Stimulated activated effector memory CD8-positive, alpha-beta T cell treated with anti-CD3 and anti-CD28 coated beads, Interleukin-12 subunit alpha, Interleukin-12 subunit beta, amount 100 ng/mL, for 72 hours (primary cell): Measurements from ENCODE around the gene XAGE2.
"Not testable (repeated sequence)": the region's sequence is repeated elsewhere in the genome, so short reads cannot be mapped to it uniquely, and the experiment has no call there.

ENCODE experiments used
- ATAC-seq: fragments of 150-1000 bp; cut with Tn5 transposase; 2 replicates; pipeline ENCODE4 v1.10.0; 2021
- DNase-seq, 2 donors: peaks; one replicate each; pipeline ENCODE4 v3.0.0; 2021 to 2022; ENCODE audit warnings: low spot score in 2 of 2
- H3K27ac Mint-ChIP-seq: one replicate; pipeline ENCODE4 v1.8.0; 2022; ENCODE audit warnings: mild to moderate bottlenecking, mixed read lengths
- H3K36me3 Mint-ChIP-seq: one replicate; pipeline ENCODE4 v1.8.0; 2022; ENCODE audit warnings: mild to moderate bottlenecking, mixed read lengths
- H3K4me1 Mint-ChIP-seq: one replicate; pipeline ENCODE4 v1.8.0; 2022; ENCODE audit warnings: mixed read lengths
- H3K4me3 Mint-ChIP-seq: one replicate; pipeline ENCODE4 v1.8.0; 2022; ENCODE audit warnings: mild to moderate bottlenecking, mixed read lengths
- H3K9me3 Mint-ChIP-seq: one replicate; pipeline ENCODE4 v1.8.0; 2022; ENCODE audit warnings: mixed read lengths

XAGE2 gene, protein sequence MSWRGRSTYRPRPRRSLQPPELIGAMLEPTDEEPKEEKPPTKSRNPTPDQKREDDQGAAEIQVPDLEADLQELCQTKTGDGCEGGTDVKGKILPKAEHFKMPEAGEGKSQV

DNA sequence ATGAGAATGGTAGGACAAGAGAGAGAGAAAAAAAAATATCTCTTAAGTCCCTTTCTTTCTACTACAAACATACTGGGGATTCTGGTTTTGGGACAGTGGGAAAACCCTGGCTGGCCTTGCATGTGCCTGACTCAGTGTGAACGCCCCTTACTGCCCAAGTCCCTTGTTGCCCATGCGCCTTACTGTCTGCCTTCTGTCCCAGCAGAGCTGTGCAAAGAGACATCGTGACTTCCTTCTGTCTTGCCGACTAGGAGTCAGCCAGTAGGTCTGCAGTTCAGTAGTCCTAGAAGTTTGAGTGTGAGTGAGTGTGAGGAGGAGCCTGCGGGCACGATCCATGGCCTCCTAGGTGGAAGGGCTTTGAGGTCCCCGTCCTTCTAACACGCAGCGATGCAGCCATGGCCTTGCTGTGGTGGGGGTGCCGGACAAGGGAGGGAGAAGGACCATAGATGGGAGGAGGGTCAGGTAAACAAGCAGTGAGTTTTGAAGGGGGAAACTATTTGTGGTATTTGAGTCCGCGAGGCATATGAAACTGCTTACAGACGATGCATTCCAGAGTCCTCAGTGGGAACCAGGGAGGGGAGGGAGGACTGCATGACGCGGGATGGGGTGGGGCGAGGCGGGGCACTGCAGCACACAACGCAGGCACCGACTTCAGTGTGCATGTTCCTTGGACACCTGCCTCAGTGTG is at the start of gene XAGE2:
Gene XAGE2 (plus strand): TSS at position 654 of the 688 bp plus-strand sequence. CDS start 994 bp downstream, outside the sequence.
- Mint-ChIP-seq H3K4me3 (no peak within 1 kb of the TSS), H3K9me3 (no peaks in the 10 kb centered on the region), H3K36me3 (no peaks in the 10 kb centered on the region), H3K27ac (no peak within 1 kb of the TSS), H3K4me1 (no peaks in the 10 kb centered on the region)
- ATAC-seq, result no peak
- no peak for DNase-seq

DNA sequence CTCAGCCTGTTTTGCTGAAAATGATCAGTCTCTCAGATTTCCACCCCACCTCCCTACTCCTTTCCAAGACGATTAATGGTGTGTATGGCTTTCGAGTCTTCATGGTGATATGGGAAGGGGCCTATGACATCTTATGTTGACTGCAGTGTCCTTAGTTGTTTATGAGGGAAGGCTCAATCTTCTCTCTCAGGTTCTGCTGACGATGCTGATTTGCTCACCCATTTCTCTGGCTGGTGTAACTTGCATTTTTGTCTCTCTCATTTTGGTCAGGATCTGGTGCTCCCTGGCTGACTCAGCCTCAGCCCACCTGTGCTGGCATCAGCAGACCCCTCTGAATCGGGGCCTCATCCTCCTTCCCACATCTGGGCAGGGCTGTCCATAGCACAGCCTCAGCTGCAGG is 31.4 kb upstream of the XAGE2 start:
- no peak overlapping the region for H3K4me3 Mint-ChIP-seq
- H3K27ac Mint-ChIP-seq, result no peak overlapping the region
- no peak for DNase-seq
- no peaks in the 10 kb centered on the region for H3K4me1 Mint-ChIP-seq
- ATAC-seq, result no peak
- no peaks in the 10 kb centered on the region for H3K36me3 Mint-ChIP-seq
- H3K9me3 Mint-ChIP-seq, result no peaks in the 10 kb centered on the region

DNA sequence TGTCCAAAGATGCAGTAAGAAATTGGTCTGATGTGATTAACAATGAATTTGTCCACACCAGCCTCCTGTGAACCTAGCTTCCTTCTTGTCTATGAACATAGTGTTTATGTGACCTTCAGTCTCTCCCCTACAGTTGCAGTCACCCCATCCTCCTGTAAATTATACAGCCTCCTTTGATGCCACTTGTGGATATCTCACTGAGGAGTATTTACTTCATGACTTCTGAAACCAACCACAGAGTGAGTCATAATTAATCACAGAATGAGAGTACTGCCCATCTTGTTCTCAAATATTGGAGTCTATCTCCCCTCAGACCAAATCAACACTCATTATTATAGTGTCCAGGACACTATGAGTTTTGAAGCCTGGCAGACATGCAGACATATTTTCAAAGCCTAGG is 27.3 kb upstream of the XAGE2 start:
- no peaks in the 10 kb centered on the region for H3K9me3 Mint-ChIP-seq
- peaks cover 5% of the 10 kb centered on the region for H3K4me1 Mint-ChIP-seq
- peak overlapping the region; percentile 59 for H3K27ac Mint-ChIP-seq
- H3K4me3 Mint-ChIP-seq, result no peak overlapping the region
- ATAC-seq, result peak; percentile 55
- no peaks in the 10 kb centered on the region for H3K36me3 Mint-ChIP-seq
- DNase-seq, result no peak

GRCh38 chrX:52343131-52343530 is 25.7 kb upstream of the XAGE2 start:
- H3K36me3 Mint-ChIP-seq, ATAC-seq, DNase-seq, H3K4me3 Mint-ChIP-seq, H3K9me3 Mint-ChIP-seq, H3K27ac Mint-ChIP-seq: not testable (repeated sequence)
- H3K4me1 Mint-ChIP-seq, result peaks cover 10% of the 10 kb centered on the region

DNA sequence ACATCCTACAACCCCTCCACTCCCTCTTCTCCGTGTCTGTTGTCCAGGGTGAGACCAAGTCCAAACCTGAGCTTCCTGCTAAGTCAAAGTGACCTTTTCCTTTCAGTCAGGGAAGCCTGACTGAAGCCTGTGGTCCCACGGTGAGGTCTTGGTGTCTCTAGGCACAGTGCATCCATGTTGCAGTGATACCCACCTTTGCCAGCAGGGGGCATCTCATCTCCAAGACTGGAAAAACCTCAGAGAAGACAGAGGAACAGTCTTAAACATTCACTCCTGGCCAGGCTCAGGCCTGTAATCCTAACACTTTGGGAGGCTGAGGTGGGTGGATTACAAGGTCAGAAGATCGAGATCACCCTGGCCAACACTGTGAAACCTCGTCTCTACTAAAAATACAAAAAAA is 23.4 kb upstream of the XAGE2 start:
- H3K27ac Mint-ChIP-seq, H3K36me3 Mint-ChIP-seq, ATAC-seq, H3K4me3 Mint-ChIP-seq, H3K9me3 Mint-ChIP-seq: not testable (repeated sequence)
- peaks cover 10% of the 10 kb centered on the region for H3K4me1 Mint-ChIP-seq
- peak; percentile 29 to 68 for DNase-seq

DNA sequence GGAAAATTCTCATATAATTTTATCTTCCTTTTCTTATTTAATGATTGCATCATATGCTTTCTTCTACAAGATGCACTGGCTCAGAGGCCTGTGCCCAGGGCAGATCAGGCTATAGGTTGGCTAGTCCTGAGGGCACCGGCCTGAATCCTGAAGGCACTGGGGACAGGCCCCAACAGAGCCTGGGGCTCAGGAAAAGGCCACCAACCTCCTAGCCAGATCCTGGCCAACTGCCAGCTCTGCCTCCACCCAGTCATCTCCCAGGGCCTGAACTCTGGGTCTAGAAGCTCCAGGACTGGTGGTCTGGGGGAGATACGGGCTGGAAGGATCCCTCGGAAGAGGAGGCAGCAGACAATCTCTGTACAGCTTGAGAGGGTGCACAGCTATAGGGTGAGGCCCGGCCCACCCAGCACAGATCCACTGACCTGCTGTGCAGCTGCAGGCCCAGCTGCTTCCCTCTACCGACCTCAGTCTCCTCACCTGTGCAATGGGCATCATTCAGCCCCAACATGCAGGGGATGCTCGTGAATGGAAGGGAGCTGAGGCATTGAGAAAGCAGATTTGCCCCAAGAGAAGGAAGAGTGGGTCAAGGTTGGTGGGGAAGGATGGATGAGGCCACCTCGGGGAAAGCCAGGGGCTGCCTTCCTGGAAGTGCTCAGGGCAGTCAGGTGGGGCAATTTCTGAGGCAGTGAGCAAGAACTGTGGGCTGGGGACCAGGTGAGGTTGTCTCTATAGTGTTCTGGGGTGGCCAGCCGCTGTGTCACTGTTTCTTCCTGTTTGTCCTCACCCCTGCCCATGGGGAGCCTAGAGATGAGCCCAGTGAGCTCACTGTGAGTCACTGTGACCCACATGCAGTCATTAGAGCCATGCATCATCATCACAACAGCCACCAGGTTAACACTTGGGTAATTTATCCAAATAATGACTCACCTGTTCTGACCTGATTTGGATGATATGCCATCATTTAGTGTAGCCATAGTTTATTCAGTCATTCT is 22.4 kb upstream of the XAGE2 start:
- no peaks in the 10 kb centered on the region for H3K9me3 Mint-ChIP-seq
- H3K36me3 Mint-ChIP-seq, result no peaks in the 10 kb centered on the region
- peaks cover 10% of the 10 kb centered on the region for H3K4me1 Mint-ChIP-seq
- H3K27ac Mint-ChIP-seq, result no peak overlapping the region
- no peak overlapping the region for H3K4me3 Mint-ChIP-seq
- no peak for DNase-seq
- ATAC-seq, result peak; percentile 99

- no peak for ATAC-seq
- H3K4me3 Mint-ChIP-seq, result no peak overlapping the region
- no peaks in the 10 kb centered on the region for H3K36me3 Mint-ChIP-seq
- no peak for DNase-seq
- H3K9me3 Mint-ChIP-seq, result no peaks in the 10 kb centered on the region
- no peak overlapping the region for H3K27ac Mint-ChIP-seq
- peaks cover 10% of the 10 kb centered on the region for H3K4me1 Mint-ChIP-seq
Measured at GRCh38 chrX:52349681-52350080, 19.1 kb upstream of the XAGE2 start.

DNA sequence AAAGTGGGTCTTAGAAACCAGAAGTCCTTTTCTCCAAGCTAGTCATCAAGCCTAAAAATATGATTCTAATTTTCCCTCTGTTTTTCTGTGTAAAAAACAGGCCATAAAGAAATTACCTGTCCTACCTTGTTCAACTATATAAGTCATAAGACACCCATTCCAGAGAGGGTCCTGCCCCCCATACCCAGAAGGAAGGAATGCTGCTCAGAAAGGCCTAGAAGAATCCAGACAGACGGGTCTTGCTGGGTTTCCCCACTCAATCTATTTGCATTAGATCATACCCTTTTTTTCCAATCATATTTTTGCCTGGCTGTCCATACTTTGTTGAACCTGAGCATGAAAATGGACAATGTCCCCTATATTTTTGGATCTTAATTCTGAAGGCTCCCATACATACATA is 16.3 kb upstream of the XAGE2 start:
- ATAC-seq (no peak), DNase-seq (no peak)
- Mint-ChIP-seq H3K4me3 (no peak overlapping the region), H3K27ac (no peak overlapping the region), H3K4me1 (no peaks in the 10 kb centered on the region), H3K36me3 (no peaks in the 10 kb centered on the region), H3K9me3 (no peaks in the 10 kb centered on the region)

DNA sequence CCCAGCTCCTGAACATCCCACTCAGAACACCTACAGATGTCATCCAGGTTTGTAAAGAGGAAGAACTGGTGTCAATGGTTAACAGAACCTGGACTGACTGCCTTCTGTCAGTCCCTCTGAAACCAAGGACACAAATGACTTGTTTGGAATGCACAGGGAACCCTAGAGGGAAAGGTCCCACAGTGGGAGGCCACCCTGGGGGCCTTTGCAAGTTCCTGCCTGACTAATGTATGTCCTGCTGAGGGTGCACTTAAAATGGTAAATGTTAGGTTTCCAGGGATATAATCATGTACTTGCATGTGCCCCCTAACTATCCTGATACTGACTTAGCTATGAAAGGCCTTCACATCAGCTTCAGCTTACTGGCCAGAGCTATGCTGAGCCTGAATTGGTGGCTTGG is 15.0 kb upstream of the XAGE2 start:
- no peak for ATAC-seq
- Mint-ChIP-seq H3K27ac (no peak overlapping the region), H3K4me1 (no peaks in the 10 kb centered on the region), H3K4me3 (no peak overlapping the region), H3K36me3 (no peaks in the 10 kb centered on the region), H3K9me3 (no peaks in the 10 kb centered on the region)
- DNase-seq, result no peak

GRCh38 chrX:52355108-52355507 is 13.7 kb upstream of the XAGE2 start:
- Mint-ChIP-seq H3K36me3 (no peaks in the 10 kb centered on the region), H3K9me3 (no peaks in the 10 kb centered on the region), H3K27ac (no peak overlapping the region), H3K4me3 (no peak overlapping the region), H3K4me1 (no peaks in the 10 kb centered on the region)
- DNase-seq (no peak), ATAC-seq (no peak)

DNA sequence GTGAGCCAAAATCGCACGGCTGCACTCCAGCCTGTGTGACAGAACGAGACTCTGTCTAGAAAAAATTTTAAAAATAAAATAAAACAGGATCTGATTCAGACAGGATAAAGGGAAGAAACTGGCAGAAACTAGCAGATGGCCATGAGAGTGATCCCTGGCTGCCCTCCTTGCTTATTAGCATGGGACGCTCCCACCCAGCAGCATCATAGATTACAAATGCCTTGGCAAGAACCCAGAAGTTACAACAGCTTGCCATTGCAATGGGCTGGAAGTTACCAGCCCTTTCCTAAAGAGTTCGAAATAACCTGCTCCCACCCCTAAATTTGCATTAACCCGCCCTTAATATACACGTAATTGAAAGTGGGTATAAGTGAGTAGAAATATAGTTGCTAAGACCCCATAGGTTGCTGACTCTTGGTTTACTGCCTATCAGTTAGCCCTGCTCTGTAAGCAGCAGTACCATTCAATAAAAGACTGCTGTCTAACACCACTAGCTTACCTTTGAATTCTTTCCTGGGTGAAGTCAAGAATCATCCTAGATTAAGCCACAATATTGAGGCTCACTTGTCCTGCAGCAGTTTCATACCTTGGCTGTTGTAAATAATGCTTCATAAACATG is 9.1 kb upstream of the XAGE2 start:
- H3K4me3 Mint-ChIP-seq, result no peak overlapping the region
- H3K9me3 Mint-ChIP-seq, result no peaks in the 10 kb centered on the region
- DNase-seq, result no peak
- no peaks in the 10 kb centered on the region for H3K36me3 Mint-ChIP-seq
- no peak overlapping the region for H3K27ac Mint-ChIP-seq
- H3K4me1 Mint-ChIP-seq, result no peaks in the 10 kb centered on the region
- ATAC-seq, result no peak

DNA sequence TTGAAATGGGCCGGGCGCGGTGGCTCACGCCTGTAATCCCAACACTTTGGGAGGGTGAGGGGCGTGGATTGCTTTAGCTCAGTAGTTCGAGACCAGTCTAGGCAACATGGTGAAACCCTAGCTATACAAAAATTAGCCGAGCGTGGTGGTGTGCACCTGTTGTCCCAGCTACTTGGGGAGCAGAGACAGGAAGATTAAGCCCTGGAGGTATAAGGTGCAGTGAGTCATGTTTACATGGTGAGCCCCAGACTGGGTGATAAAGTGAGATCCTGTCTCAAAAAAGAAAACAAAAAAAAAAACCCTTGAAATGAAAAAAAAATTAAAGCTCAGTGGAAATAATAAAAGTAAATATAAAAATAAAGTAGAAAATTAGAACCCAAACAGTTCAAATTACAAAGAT is 6.9 kb upstream of the XAGE2 start:
- H3K4me3 Mint-ChIP-seq, result no peak overlapping the region
- DNase-seq (no peak), ATAC-seq (no peak)
- no peaks in the 10 kb centered on the region for H3K9me3 Mint-ChIP-seq
- no peaks in the 10 kb centered on the region for H3K36me3 Mint-ChIP-seq
- H3K4me1 Mint-ChIP-seq, result no peaks in the 10 kb centered on the region
- no peak overlapping the region for H3K27ac Mint-ChIP-seq

GRCh38 chrX:52363247-52363883 is 5.5 kb upstream of the XAGE2 start:
- no peaks in the 10 kb centered on the region for H3K4me1 Mint-ChIP-seq
- DNase-seq (no peak), ATAC-seq (no peak)
- H3K4me3 Mint-ChIP-seq, result no peak overlapping the region
- H3K36me3 Mint-ChIP-seq, result no peaks in the 10 kb centered on the region
- H3K27ac Mint-ChIP-seq, result no peak overlapping the region
- H3K9me3 Mint-ChIP-seq, result no peaks in the 10 kb centered on the region

DNA sequence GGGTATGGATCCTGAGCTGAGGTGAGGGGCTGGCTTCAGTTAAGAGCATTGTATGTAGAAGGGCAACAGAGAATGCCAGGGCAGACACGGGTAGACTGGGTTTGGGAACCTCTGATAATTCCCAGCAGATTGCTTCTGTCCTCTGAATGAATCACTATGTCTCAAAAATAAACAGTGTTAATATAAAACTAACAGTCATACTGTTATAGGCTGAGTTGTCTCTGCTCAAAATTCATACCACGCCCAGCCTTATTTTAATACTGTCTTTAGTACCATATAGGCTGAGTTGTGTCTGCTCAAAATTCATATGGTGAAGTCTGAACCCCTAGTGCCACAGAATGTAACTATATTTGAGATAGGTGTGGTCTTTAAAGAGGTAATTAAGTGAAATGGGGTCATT is 10.0 kb downstream of the XAGE2 start:
- DNase-seq (no peak), ATAC-seq (no peak)
- no peak overlapping the region for H3K4me3 Mint-ChIP-seq
- H3K27ac Mint-ChIP-seq, result no peak overlapping the region
- H3K4me1 Mint-ChIP-seq, result no peaks in the 10 kb centered on the region
- no peaks in the 10 kb centered on the region for H3K9me3 Mint-ChIP-seq
- H3K36me3 Mint-ChIP-seq, result peaks cover 5% of the 10 kb centered on the region

DNA sequence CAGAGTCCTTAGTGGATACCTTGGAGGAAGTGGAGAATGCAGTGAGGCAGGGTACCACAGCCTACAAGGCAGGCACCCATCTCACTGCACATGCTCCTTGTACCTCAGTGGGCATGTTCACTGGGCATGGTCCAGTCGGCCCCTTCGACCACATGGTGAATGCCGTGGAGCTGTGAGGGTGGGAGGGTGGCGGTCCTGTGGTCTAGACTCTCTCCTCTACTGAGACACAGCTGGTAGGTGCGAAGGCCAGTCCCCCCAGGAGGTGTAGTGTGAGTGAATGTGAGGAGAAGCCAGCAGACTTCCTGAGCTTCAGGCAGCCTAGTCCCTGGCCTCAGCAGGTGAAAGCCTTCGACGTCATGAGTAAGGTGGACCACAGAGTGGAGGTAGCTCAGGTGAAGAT is 12.2 kb downstream of the XAGE2 start:
- no peak for ATAC-seq
- Mint-ChIP-seq H3K27ac (no peak overlapping the region), H3K9me3 (no peaks in the 10 kb centered on the region), H3K36me3 (peaks cover 5% of the 10 kb centered on the region), H3K4me1 (no peaks in the 10 kb centered on the region), H3K4me3 (no peak overlapping the region)
- DNase-seq, result no peak
